ENCODE measurements around the gene ZBTB45.

ZBTB45 gene

DNA sequence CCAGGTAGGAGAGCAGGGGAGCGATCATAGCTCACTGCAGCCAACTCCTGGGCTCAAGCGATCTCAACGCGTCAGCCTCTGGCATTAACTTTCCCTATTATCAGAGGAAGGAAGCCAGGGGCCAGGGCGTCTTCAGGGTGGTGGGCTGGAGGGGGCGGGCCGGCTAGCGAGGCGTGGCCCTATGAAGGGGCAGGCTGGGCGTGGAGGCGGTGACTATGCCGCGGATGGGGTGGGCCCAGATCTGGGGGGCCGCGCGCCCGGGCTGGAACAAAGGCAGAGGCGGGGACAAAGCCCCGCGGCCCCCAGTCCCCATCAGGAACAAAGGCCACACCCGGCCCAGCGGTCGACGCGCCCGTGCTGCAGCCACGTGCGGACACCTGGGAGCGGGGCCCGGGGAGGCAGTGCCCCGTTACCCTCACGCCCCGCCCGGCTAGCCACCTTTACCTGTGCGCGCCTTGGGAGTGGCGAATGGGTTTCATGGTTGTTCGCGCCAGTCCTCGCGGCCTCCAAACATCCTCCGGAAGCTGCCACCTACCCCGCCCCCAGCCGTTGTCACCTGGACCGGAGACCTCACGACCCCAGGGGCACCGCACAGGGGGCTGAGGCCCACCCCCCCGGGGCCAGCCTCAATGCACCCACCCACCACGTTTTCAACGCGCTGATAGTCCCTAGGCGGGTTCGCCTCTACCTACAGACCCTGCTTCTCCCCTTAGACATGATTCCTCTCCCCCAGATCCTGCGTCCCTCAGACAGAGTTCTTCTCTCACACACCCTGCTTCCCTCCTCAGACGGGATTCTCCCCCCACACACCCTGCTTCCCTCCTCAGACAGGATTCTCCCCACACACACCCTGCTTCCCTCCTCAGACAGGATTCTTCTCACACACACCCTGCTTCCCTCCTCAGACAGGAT lies 18.9 kb upstream of the ZBTB45 start:
- DNase-seq = no peak

DNA sequence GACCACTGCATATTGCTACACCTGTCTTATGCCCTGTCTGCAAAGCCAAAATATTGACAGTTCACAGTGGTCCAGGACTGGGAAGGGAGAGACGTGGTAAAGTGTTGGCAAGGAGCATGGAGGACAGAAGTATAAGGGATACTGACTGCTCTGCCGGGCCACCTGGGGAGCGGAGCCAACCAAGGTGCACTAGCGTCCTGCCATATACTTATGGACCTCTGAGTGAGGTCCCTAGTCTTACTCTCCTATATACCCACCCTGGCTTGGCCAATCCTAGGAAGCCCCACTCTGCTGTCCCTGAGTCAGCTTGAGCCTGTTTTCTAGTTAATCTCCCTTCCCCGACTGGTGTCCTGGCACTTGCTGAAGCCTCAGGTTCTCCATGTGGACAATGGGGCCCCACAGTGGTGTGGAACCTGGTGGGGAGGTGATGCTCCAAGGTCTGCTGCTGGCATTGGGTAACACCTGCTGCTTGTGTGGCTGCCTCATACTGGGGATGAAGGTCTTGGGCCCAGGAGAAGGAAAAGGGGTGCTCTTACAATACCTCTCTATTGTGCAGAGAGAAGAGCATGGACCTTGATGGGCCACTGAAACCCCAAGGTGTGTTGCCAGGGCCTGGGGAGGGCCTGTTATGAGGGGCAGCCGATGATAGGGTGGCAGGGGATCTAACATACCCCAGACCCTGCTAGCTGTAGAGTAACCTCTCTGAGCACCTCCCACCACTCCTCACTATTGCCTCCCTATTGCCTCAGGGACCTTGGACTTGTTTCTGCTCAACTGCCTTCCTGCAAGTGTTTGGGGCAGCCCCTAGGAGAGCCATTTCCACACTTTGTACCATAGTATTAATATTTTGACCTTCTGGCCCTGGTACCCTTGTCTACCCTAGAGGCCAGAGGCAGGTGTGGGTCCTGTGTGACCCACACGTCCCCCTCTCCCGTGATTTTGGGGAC lies 17.5 kb upstream of the ZBTB45 start:
- no peak for DNase-seq

DNA sequence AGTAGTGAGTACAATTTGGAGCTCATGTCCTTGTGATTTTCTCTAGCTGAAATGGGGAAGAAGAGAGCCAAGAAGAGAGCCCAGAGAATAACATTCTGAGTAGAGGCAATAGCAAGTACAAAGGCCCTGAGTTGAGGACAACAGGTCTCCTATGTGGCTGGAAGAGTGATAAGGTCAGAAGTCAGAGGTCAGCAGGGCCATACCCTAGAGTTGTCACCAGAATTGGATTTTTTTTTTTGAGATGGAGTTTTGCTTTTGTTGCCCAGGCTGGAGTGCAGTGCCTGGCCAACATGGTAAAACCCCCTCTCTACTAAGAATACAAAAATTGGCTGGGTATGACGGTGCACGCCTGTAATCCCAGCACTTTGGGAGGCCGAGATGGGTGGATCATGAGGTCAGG lies 16.2 kb upstream of the ZBTB45 start:
- DNase-seq = no peak

DNA sequence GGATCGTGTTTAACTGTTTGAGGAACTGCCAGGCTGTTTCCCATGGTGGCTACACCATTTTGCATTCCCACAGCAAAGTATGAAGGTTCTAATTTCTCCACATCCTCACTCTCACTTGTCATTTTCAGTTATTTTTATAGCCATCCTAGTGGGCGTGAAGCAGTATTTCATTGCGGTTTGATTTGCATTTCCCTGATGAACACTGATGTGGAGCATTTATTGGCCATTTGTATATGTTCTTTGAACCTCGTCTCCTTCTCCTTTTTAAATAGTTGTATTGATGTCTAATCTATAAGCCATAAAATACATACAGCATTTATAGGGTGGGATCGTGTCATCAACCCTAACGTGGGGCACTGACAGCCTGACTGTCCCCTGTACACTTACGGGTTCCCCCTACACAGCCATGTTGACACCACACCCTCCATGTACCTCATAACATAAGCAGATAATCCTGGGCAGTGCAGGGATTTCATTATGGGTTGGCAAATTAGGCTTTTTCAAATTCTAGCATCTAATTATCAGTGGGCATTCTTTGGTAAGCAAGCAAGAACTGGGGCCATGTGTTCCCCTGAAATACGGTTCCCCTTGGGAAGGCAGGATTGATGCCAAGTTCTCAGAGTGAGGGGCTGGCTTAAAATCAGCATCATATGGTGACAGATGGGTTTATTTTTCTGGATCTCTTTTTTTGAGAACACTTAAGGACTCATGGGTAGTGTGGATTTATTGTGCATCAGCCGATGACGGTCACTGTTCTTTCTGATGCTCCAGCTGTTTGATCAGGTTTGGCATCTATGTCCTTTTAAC lies 11.6 kb upstream of the ZBTB45 start:
- no peak for DNase-seq

DNA sequence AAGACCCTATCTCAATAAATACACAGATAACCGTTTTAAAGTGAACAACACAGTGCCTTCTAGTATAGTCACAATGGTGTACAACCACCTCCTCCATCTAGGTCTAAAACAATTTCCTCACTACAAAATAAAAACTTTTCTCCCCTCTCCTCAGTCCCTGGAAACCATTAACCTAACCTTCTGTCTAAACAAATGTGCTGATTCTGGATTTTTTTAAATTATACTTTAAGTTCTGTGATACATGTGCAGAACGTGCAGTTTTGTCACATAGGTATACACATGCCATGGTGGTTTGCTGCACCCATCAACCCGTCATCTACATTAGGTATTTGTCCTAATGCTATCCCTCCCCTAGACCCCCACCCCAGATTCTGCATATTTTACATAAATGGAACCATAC lies 9.8 kb upstream of the ZBTB45 start:
- DNase-seq = no peak

DNA sequence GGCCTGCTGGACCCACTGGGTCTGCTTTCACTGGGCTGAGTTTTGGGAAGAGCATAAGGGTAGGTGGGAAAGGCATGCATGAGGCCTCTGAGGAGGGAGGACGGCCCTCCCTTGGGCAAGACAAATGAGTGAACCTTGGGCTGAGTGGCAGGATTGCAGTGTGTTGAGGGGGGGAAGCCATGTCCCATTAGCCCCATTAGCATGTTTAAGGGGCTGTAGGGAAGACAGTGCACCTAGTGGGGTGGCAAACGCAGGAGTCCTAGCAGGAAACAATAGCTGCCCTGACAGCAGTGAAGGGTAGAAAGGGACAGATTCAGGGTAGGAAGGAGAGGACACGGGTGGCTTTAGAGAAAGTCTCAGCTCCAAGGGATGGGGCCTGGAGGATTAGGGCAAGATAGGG lies 3.1 kb upstream of the ZBTB45 start:
- DNase-seq = no peak

DNA sequence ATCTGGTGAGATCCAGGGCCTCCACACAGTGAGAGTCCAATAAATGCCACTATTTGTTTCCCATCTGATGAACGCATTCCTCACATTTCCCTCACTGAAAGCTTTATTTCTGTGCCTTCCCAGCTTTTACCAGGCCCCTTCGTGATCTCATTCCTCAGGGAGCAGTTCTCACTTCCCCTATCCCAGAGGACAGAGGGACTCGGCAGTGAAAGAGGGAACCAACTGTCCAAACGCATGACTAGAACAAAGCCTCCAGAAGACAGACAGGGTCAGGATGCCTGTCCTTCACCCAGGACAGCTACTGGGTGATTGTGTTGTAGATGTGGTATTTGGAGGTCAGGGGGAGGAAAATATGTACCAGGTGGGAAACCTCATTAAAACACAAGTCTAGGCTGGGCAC lies 2.0 kb upstream of the ZBTB45 start:
- no peak for DNase-seq

DNA sequence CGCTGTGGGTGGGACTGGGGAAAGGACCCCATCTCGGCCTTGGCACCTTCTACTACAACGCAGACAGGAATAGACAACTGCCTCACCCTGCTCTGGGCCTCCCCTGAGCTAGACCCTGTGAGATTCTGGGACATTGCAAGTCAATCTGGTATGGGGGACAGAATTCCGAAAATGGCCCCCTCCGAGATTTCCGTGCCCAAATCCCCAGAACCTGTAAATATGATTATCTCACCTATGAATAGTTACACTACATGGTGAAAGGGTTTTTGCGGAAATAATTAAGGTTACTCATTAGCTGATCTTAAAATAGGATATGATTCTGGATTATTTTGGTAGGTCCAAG lies 618 bp upstream of the ZBTB45 start:
- no peak for DNase-seq

DNA sequence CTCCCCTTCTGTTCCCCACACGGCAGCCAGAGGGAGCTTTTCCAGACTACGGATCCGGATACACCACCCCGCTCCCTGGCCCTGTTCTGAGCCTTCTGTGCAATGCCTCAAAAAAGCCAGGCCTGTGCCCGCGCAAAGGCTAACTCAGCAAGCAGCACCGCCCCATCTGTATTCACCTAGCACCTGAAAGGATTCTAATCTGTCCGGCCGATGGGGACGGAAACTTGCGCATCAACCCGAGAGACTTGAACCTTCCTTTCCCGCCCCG lies 589 bp downstream of the ZBTB45 start:
- no peak for DNase-seq

DNA sequence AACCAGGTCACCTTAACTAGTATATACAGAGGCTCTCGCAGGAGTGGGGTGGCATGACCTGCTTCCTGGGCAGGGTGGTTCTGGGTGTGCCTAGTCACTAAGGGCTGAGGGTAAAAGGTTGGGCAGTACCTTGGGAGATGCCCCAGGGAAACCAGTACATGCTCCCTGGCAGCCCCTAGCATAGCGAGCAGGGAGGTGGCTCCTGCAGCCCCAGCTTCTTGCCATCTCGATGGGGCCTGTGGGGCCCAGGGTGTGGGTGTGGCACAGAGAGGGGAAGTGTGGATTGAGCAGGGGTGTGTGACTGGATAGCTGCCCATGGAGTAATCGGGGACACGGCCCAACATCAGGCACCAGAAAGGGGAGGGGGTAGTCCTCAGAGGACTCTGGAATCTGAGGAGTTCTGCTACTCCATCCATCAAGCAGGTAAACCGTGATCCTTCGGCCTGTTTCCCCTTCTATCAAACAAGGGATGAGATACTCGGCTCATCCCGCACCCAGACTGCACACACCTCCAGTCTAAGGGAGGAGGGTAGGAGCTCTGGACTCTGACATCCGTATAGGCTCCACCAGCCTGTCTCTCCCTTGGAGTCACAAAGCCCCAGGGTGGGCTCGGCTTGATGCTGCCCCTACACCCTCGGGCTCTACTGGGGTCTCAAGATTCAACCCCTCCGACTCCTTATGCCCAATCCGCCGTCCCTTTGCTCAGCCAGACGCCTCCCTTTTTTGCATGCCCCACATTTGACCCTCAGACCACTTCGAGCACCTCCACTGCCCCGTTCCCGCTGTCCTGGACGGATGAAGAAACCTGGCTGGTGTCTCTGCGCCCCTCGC lies 1.1 kb downstream of the ZBTB45 start:
- no peak for DNase-seq

DNA sequence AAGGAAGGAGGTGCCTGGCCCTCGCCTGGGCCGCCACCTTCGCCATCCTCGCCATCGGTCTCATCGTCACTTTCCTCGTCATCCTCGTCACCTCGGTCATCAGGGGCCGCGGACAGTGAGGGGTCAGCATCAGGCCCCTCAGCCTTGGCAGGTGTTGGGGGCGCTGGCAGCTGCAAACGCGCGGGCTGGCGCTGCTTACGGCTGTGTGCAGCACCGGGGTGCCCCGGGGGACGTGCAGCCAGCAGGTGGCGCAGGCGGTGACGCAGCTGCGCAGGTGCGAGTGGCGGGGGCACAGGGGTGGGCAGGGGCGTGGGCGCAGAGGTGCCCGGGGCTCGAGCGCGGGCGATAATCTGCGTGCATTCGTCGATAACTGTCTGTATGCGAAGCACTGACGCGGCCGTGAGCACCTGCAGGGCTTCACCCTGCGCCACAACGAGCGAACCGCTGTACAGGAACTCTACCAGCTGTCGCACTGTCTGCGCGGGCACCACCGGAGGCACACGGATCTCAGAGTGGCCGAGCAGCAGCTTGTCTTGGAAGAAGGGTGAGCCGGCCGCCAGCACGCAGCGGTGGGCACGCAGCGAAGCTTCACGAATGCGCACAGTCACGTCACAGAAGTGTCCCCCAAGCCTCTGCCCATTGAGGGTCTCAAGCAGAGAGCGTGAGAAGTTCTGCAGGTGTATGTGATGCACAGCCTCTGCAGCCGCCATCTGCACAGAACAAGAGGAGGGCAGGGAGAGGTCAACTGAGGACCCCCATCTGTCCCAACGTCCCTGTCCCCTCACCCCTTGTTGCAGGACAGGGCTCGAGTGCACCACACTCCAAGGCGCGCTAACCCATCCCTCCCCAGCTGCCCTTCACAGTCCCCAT lies 2.4 kb downstream of the ZBTB45 start:
- DNase-seq = no peak

DNA sequence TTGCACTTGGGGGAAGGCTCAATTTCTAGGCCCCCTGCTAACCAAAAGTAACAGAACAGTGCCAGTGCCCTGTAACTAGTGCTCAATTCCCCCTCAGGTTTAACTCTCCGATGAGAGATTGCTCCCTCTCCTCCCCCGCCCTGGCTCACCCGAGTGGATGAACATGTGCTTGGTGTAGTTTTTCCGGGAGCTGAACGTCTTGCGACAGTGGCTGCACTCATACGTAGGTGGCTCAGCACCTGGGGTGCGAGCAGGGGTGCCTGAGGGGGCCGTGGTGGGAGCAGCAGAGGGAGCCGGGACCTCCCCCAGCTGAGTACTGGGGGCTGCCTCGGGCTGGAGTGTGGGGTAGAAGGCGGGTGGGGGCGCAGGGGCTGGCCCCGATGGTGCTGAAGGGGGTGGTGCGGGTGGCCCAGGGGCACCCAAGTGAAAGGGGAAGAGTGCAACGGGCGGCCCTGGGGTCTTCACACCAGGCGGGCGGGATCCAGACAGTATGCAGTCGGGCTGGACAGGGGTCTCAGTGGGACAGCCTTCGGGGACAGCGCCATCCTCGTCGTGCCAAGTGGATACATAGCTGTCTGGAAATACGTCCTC lies 3.3 kb downstream of the ZBTB45 start:
- DNase-seq = no peak

DNA sequence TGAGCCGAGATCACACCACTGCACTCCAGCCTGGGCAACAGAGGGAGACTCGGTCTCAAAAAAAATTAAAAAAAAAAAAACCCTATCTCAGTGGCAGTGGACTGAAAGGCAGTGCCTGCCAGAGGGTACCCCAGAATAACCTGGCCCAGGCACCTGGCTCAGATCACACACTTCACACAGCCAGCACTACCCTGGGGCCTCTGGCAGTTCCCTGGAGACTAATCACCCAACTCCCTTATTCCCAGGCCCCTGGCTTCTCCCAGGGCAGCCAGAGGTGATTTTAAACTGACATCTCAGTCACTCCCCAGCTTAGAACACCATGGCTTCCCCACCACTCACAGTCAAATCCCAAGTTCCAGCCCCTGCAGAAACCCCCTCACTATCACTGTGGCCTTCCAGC lies 4.4 kb downstream of the ZBTB45 start:
- DNase-seq = no peak

DNA sequence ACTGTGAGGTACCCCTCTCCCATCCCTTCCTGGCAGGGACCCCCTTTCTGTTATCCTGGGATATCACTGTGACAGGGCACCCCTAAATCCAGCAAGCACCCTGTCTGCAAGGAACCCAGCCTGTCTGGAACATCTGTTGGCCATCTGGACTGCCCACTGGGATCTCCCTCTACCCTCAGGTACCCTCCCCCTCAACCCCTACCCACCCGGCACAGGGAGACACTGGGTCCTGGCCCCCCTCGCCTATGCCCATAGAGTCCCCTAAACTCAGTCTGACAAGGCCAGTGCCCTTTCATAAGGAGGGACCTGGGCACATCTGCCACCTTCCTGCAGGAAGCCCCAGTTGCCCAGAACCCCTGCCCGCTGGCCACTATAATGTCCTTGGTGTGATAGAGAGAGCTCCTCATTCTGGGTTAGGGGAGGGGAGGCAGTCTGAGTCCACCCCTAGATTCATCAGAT lies 5.0 kb downstream of the ZBTB45 start:
- no peak for DNase-seq

DNA sequence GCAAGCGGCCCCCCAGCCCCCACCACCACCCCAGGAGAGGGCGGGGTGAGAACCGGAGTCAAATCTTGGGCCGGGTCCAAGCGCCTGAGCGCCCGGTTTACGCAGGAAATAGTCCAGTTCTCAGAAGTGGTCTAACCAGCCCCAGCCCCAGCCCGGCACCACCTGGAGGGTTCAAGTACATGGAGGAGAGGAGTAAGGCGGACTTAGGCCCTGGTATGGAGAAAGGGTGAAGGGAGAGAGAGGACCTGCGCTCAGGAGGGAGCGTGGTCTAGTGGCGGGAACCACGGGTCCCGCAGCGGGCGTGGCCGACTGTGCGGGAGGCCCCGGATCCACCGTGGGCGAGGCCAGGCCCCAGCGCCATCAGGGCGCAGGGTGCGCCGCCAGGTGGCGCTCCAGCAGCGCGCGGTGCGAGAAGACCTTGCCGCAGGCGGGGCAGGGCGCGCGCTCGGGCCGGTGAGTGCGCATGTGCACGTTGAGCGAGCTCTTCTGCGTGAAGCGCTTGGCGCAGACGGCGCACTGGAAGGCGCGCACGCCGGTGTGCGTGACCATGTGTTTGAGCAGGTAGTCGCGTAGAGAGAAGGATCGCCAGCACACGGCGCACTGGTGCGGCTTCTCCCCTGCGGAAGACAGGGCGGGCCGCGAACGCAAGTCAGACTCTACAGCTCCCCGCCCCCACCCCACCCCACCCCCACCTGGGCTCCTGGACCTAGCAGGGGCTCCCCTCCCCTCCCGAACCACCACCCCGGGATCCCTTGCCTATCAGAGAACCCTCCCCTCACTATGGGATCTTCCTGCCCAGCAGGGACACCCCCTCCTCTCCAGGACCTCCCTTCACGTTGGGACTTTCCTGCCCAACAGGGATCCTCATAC lies 5.7 kb downstream of the ZBTB45 start:
- peak; percentile 52 for DNase-seq

DNA sequence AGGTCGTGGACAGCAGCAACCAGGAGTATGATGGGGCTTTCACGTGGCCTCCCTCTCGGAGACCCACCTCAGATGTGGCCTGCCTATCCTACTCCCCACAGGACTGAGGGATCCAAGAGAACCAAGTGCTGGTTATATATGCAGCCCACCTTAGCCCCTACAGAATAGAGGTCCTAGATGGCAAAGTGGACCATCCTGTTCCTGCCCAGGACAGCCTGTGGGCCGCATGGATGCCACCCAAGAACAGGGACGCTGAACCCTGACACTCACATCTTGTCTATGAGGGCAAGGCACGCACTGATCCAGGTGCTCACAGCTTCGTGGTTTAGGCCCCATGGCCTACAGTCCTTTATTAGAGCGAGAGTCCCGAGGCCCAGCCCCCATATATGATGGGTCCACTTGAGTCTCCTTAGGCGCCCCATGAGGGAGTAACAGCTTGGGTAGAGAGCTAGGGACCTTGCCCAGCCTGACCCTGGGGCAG lies 6.4 kb downstream of the ZBTB45 start:
- no peak for DNase-seq

DNA sequence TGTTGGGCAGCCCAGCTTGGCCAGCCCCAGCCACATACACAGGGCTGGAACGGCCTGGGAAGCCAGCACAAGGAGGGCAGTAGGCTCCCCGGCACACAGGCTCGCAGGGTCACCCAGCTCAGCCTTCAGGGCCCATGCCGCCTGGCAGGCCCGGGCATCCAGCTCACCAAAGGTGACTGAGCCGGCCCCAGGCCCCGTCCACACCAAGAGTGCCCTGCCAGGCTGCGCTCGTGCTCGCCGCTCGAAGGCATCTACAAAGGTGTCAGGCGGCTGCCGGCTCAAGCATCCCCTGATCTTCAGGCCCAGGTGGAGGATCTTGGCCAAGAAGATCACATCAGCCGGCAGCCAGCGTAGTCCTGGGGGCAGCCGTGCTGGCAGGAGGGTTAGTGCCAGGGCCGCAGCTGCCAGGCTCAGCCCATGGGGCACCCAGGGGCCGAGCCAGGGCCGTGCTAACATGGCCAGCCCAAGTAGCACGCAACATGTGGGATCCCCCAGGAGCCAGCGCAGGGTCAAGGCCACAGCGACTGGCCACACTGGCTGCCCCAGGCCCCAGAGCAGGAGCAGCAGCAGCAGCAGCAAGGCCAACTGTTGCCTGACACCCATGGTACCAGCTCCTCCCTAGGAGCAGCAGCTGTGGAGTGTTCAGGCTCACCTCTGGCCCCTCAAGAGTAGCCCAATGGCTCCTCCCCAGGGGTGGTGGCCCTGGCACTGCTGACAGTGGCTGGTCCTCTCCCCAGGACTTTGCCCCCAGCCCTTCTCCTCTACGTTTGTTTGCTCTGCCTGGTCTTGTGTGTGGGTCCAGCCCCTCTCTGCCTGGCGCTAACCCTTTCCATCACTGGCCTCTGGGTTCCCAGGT lies 8.0 kb downstream of the ZBTB45 start, which contains the start of gene SLC27A5:
Gene SLC27A5 (minus strand): TSS at position 640 of the 856 bp plus-strand sequence. CDS start 37 bp downstream, at position 603.
- DNase-seq = no peak

DNA sequence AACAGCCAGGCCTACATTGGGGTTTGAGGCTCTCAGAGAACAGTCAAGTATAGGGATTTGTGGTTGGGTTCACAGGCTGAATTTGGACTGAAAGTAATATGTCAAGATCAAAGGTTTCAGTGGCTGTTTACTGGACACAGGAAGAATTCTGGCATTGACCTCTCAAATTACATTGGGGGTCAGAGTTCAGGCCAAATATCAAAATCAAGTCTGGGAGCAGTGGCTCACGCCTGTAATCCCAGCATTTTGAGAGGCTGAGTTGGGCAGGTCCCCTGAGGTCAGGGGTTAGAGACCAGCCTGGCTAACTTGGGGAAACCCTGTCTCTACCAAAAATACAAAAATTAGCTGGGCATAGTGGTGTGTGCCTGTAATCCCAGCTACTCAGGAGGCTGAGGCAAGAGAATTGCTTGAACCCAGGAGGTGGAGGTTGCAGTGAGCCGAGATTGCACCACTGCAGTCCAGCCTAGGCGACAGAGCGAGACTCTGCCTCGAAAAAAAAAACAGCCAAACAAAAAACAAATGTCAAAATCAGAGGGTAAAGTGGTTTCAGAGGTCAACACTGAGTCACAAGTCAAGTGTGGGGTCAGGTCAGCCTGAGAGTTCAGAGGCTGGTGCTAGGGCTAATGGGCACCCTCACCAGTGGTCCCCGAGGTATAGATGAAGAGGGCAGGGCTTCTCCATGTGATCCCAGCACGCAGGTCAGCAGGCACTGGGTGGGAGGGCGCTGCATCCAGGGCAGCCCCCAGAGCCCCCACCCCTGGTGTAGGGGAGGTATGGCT lies 9.3 kb downstream of the ZBTB45 start:
- no peak for DNase-seq

Data from NCI-H187 treated with DMSO at 0.1 percent for 48 hours (cell line).